Measurements from ENCODE around the gene IRS1.

Gene IRS1

DNA sequence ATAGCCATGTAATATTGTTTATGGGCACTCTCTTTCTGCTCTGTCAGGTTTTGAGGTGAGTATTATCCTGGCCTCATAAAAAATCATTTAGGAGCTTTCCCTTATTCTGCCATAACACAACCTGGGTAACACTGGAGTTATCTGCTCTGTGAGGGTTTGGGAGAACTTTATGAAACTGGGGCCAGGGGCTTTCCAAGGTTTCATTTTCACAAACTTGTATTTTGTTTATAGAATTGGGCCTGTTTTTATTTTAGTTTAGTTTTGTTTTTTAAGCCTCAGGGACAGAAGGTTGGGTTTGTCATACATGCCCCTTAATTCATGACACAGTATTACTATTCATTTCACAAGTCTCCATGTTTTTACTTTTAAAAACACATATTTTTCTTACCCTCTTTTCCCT is 83.5 kb downstream of the IRS1 start:
- DNase-seq (ENCODE audit: low read depth) = peak; percentile 29
- no peak overlapping the region for H3K4me3 ChIP-seq (ENCODE audit: low read depth, low read length)
- TF ChIP-seq, protein P1, sequence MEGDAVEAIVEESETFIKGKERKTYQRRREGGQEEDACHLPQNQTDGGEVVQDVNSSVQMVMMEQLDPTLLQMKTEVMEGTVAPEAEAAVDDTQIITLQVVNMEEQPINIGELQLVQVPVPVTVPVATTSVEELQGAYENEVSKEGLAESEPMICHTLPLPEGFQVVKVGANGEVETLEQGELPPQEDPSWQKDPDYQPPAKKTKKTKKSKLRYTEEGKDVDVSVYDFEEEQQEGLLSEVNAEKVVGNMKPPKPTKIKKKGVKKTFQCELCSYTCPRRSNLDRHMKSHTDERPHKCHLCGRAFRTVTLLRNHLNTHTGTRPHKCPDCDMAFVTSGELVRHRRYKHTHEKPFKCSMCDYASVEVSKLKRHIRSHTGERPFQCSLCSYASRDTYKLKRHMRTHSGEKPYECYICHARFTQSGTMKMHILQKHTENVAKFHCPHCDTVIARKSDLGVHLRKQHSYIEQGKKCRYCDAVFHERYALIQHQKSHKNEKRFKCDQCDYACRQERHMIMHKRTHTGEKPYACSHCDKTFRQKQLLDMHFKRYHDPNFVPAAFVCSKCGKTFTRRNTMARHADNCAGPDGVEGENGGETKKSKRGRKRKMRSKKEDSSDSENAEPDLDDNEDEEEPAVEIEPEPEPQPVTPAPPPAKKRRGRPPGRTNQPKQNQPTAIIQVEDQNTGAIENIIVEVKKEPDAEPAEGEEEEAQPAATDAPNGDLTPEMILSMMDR (IDR thresholded peaks at IDR 0.05; ENCODE audit: insufficient read depth, low read depth, low read length, missing control alignments) = no peak

DNA sequence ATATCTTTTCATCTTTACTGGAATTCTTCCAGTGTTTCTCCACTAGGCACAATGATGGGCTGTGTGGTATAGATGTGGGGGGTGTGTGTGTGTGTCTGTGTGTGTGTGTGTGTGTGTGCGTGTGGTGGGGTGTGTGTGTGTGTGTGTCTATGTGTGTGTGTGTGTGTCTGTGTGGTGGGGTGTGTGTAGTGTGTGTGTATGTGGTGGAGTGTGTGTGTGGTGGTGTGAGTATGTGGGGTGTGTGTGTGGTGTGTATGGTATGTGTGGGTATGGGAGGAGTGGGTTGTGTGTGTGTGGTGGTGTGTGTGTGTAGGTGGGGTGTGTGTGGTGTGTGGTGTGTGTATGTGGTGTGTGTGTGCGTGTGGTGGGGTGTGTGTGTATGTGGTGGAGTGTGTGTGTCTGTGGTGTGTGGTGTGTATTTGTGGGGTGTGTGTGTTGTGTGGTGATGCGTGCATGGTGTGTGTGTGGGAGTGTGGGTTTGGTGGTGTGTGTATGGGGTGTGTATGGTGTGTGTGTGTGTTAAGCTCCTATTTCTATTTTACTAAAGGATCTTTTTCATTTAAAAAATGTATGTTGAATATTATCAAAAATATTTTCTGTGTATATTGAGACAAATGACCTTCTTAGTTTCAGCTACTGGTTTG is 84.2 kb downstream of the IRS1 start:
- TF ChIP-seq, protein P1 (IDR thresholded peaks at IDR 0.05; ENCODE audit: insufficient read depth, low read depth, low read length, missing control alignments) = no peak
- no peak overlapping the region for H3K4me3 ChIP-seq (ENCODE audit: low read depth, low read length)
- DNase-seq (ENCODE audit: low read depth) = no peak

DNA sequence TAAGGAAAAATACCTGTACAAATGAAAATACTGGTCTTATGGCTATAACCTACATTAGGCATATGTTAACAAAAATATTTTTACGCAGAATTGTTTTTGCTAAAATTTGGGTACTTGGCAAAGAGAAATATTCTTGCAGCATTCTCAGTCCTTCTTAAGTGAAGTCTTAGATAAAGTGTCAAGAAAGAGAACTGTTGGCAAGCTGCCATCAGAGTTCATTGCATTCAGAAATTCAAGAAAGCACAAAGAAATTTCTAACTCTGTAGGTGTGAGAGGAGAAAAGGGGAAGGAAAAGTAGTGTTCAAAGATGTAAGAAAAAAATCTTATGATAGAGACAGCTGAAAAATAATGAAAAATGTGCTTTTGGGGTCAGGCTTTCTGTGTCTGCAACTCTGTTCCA is 86.7 kb downstream of the IRS1 start:
- H3K4me3 ChIP-seq (ENCODE audit: low read depth, low read length) = no peak overlapping the region
- TF ChIP-seq, protein P1 (IDR thresholded peaks at IDR 0.05; ENCODE audit: insufficient read depth, low read depth, low read length, missing control alignments) = no peak
- DNase-seq (ENCODE audit: low read depth) = no peak

DNA sequence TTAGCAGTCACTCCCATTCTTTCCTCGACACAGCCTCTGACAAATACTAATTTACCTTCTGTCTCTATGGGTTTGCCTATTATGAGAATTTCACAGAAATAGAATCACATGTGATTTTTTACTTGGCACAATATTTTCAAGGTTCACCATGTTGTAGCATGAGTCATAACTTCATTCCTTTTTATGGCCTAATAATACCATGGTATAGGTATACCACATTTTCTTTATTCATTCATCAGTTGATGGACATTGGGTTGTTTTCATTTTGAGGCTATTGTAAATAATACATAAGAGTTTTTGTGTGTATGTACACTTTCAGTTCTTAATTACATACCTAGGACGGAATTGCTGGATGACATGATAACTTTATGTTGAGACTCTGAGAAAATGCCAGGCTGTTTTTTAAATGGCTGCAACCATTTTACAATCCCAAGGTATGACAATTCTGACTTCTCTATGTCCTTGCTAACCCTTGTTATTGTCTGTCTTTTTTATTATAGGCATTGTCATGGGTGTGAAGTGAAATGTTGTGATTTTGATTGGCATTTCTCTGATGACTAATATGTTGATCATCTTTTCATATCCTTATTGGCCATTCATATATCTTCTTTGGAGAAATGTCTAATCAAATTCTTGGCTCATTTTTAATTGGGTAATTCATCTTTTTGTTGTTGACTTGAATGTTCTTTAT is 87.9 kb downstream of the IRS1 start:
- H3K4me3 ChIP-seq (ENCODE audit: low read depth, low read length) = no peak overlapping the region
- no peak for DNase-seq (ENCODE audit: low read depth)
- TF ChIP-seq, protein P1 (IDR thresholded peaks at IDR 0.05; ENCODE audit: insufficient read depth, low read depth, low read length, missing control alignments) = no peak

DNA sequence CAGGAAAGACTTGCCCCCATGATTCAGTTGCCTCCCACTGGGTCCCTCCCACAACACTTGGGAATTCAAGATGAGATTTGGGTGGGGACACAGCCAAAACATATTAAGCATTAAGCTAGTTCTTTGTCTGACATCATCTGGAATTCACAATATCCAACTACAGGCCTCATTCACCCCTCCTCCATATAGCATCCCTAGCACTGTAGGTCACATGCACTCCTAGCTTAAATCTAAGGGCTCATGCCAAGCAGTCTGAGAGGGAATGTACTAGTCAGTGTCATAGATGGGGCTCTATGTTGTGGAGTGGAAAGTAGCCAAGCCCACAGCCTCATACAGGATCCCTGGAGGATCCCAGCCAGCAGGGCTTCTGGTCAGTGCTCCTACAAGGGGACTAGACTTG is 92.1 kb downstream of the IRS1 start:
- TF ChIP-seq, protein P1 (IDR thresholded peaks at IDR 0.05; ENCODE audit: insufficient read depth, low read depth, low read length, missing control alignments) = no peak
- H3K4me3 ChIP-seq (ENCODE audit: low read depth, low read length) = no peak overlapping the region
- DNase-seq (ENCODE audit: low read depth) = no peak

DNA sequence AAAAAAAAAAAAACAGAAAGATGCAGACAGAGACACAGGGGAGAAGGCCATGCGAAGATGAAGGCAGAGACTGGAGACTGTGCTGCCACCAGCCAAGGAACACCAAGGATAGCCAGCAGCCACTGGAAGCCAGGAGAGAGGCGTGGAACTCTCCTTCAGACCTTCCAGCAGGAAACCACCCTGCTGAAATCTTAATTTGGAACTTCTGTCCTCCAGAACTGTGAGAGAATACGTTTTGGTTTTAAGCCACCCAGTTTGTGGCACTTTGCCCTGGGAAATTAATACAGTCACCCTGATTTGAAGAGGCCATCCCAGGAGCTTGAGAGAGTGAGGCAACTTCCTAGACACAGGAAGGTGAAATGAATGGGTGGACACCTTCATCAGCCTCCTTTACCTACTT is 93.7 kb downstream of the IRS1 start:
- TF ChIP-seq, protein P1 (IDR thresholded peaks at IDR 0.05; ENCODE audit: insufficient read depth, low read depth, low read length, missing control alignments) = no peak
- H3K4me3 ChIP-seq (ENCODE audit: low read depth, low read length) = no peak overlapping the region
- DNase-seq (ENCODE audit: low read depth) = no peak
